ENCODE results near the gene HEXD.

HEXD gene

DNA sequence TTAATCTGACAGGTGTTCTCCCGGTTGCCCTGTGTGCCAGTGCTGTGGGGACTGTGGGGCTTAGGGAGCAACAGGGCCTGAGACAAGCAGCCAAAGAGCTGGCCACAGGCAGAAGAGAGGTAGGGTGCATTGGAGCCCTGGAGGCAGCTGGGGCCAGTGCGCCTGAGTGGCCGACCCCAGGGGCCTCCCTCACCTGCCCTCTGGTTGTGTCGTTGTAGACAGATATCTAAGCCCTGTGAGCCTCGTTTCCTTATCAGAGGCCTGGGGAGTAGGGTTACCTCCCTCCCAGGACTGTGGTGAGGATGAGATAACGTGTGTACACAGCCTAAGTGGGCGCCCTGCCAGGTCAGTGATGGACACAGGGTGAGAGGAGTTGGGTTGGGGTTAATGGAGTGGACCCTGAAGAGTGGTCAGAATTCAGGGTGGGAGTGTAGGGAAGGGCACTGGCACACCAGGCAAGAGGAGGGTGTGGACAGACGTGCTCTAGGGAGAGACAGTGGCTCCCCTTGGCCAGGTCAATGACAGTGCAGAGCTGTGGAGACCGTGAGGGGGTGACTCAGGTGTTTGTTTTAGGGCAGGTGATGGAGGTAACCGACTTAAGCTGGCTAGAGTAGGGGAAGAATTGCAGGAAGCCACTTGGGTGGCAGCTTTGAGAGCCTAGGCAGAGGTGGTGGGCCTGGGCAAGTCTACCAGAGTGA is 43.8 kb downstream of the HEXD start:
- DNase-seq, result no peak

DNA sequence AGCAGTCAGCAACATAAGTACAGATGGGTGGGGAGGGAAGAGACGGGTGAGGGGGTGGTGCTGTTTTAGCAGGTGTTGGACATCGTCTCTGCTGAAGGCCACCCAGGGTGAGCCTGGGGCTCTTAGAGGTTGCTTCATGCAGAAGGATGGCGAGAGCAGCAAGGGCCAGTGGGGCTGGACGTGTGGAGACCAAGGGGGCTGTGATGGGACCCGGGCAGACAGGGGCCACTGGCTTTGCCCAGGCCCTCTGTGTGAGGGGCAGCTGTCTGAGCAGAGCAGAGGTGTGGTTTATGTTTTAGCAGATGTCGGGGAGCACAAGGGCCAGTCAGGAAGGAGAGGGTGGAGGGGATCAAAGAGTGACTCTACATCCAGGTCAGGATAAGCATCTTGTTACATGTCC is 45.2 kb downstream of the HEXD start:
- no peak for DNase-seq

DNA sequence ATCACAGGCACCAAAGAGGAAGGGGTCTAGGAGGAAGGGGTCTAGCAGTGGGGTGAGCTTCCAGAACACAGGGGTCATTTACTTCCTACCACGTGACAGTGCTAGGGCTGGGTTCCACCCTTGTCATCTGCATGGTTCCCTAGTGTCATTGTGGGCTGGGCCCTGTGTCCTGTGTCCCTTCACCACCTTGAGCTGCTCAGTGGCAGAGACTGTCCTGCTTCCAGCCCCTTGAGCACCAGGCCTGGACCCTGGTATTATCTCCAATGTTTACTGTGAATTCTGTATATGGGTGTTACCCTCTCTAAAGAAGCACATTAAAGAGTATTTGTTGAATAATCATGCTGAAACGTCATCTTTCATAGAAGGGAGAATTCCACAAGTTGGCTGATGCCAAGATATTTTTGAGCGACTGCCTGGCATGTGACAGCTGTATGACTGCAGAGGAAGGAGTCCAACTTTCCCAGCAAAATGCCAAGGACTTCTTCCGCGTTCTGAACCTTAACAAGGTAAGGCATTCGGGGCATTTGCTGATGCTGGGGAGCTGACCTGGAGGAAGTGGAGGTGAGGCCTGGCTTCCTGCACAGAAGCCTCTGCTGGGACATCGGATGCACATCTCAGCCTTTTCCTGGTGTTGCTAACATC is 45.9 kb downstream of the HEXD start:
- DNase-seq, result no peak

DNA sequence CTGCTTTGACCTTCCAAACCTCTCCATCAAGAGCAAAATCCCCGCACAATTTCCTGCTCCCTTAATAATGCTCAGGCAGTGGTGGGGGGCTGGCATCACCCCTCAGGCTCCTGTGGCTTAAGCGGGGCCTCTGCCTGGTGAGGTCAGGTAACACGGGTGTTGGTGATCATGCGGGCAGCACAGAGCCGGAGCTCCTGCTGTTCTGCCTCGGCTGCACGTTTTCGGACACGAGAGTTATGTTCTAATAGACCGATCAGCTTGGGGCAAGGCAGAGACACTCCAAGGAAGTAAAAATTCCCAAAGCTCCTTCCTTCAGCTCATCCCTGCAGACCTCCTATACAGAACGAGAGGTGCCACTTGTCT is 46.4 kb downstream of the HEXD start:
- DNase-seq, result no peak

DNA sequence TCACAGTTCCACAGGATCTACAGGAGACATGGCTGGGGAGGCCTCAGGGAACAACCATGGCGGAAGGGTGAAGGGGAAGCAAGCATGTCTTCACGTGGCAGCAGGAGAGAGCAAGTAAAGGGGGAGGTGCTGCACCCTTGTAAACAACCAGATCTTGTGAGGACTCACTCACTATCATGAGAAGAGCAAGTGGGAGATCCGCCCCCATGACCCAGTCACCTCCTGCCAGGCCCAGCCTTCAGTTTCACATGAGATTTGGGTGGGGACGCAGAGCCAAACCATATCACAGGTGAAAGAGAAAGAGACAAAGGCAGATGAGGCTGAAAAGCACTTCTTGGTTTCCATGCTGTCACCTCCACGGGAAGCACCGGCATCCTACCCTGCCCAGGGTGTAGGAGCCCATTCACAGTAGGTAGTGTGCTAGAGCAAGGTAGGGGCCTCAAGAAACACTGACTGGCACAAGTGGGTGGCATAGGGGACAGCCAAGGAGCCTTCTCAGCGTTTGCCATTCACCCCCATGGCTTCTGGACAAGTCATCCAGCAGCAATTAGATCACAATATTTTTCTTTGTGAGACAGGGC is 47.0 kb downstream of the HEXD start:
- no peak for DNase-seq

DNA sequence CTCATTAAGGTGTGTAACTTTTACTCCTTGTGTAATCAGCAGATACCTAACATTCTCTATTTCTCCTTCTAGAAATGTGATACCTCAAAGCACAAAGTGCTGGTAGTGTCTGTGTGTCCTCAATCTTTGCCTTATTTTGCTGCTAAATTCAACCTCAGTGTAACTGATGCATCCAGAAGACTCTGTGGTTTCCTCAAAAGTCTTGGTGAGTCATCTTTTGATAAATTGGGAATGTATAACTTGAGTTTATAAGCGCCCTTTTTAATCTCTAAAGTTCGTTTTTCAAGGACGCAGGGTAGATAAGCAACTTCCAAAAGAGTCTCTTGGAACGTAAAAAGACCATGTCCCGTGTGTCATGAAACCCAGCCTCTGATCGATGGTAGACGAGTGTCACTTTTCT is 50.5 kb downstream of the HEXD start:
- no peak for DNase-seq

DNA sequence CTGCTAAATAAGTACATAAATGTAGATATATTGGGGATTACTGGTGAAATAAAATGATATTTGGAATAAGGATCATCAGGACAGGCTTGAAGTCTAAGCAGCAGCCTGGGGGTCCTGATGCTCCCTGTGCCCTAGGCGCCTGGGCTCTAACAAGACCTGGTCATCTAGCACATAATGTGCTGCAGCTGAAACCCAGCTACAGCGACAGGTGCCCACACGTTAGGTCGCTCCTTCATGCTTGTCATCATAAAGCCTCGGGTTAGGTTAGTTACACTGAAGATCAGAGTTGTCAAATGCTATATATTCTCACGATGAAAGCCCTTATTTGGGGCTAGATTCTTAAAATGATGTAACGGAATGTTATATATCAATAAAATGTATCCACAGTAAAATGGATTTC is 51.9 kb downstream of the HEXD start:
- DNase-seq, result no peak

DNA sequence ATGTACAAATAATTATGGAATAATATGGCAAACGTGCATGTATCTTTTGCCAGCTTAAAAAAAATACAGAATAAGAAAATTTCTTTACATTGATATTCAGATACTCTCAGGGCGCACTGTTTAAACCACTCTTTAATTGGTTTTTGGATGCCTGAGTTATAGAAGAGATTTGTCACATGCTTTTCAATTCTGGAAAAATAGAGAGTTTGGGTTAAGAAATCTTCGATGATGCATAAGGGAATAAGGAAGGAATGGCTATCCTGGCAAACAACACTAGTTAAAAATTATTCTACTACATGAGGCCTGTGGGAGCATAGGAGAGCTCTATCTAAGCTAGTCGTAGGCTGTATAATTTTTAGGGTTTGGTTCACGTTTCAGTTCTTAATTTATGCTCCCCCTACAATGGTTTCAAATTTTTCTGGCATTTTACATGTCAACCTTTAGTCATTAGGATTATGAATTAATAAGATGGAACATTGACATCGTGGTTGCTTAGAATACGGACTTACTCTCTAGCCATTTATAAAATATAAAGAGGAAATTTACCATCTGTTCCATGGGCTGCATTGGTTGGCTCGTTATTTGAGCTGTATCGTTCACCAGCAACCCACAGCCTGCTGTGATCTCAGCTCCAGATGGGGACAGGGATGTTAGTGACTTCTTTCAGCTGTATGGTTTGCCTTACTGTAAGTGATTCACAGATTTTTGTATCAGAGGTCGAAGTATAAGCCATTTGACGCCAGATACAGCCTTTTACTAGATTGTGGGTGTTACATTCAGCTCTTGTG is 56.3 kb downstream of the HEXD start:
- DNase-seq, result no peak

DNA sequence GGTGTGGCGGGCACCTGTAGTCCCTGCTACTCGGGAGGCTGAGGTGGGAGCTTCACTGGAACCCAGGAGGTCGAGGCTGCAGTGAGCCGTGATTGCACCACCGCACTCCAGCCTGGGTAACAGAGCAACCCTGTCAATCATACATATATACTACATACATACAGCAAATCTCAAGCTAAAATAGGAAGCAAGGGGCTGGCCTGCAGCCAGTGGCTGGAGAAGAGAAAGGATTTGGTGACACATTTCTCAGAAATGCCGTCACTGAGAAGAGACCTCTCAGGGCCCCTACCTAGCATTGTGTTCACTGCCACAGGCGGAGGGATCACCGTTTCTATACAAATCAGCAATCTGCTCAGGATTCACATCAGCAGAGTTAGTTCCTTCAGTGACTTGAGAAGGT is 57.3 kb downstream of the HEXD start:
- no peak for DNase-seq

DNA sequence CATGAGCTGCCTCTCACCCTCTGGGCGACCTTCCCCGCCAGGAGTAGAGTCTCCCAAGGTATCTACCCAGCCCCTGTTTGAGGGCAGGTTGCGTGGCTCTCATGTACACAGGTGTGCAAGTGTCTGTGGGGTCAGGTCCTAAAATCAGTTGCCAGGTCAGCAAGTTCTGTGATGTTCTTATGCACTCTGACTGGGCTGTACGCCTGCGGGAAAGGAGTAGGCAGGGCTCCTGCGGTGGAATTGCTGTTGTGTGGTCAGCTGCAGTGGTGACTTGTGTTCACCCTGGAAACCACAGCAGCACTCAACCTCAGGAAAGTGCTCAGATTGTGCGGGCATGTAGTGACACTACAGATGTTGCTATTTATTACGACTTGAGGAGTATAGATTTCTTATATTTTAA is 59.8 kb downstream of the HEXD start:
- no peak for DNase-seq

DNA sequence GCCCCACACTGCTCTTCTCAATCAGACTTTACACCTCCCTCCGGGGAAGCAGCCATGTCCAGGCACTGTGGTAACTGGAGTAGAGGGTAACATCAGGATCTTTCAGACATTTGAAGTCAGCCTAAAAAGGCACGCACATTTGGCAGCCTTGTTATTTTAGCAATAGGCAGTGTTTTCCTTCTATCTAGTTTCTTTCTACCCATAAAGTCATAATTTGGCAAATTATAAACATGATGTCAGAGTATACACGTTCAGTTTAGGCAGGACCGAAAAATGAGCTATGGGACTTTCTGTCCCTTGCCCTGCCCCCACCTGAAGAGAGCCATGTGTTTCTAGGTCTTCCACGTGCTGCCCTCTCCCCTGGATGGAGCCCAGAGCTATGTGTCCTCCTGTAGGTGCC is 61.5 kb downstream of the HEXD start:
- DNase-seq, result no peak

DNA sequence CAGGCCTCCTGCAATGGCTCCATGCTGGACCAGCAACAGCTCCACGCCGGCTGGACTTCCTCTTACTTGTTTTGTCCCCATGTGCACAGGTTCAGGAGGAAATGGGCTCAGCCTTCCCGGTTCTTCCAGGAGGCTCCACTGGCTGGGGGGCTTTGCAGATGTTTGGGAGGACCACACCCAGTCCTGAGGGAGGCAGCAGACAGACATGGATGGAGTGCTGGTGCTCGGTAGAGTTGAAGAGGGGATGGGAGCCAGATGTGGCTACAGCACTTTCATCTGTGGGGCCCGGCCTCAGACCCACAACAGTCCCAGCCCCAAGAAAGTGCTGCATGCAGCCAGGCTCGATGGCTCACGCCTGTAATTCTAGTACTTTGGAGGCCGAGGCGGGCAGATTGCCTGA is 62.2 kb downstream of the HEXD start:
- DNase-seq, result no peak

DNA sequence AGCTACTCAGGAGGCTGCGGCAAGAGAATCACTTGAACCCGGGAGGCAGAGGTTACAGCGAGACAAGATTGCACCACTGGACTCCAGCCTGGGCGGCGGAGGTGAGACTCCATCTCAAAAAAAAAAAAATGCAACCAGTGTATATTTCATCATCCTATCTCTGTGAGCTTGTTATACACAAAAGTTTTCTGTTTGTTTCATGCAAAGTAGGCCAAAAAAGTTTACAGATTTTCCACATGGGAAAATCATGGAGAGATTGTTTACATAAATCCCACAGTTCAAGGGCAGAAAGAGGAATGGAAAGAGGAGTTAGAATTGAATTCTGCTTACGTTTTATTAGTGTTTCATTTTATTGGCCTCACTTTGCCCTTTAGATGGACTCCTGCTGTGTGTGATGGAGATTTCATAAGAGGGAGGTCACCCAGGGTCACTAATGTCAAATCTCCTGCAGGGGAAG is 65.1 kb downstream of the HEXD start:
- DNase-seq, result no peak

DNA sequence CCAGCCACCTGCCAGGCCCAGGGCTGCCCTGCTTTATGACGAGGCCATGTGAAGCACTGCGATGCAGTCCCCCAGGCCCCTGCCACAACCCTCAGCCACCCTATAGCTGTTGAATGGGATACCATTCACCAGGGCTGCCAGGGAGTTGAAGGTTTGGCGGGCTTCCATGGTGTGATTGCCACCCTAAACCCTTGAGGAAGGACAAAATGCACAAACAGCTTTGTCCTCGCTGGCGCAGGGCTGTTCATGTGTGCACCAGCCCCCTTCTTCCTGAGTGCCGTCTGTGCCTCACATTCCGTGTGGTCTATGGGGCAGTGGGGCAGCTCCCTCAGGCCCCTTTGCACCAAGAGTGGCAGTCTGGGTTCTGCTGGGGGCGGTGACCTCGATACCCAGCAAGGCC is 65.7 kb downstream of the HEXD start:
- DNase-seq, result no peak

DNA sequence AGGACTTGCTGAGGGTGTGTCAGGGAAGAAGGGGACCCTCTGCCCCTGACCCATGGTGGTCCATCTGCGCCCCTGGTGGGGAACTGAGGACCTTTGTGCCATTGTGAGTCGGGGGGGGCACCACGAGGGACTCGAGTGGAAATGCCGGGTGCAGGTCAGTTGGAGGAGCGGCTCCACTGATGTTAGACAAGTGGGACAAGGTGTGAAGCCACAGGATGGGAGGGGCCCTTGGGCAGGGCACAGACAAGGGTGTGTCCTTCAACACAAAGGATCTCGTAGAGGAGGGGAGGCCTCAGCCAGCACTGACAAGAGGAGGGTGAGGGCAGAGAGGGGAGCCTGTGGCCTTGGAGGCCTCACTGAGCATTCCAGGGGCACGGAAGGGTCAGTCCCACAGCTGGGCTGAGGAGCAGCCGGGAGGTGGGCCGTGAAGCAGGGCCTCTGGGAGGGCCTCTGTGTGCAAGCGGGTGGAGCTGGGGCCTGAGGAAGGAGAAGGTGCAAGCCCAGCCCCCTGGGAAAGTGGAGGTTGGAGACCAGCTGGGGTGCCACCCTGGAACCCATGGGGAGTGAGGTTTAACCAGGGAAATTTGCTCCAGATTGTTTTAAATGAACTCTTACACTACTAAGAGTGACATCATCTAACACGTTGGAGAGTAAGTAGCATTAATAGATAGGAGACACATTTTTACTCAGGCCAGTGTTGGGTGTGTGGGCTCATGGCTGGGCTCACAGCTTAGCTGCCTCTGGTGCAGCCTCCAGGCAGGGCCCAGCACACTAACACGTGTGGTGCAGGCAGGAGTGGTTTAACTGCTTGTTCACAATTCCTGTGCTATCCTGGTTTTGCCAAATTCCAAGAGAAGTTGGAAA is 68.3 kb downstream of the HEXD start:
- no peak for DNase-seq

DNA sequence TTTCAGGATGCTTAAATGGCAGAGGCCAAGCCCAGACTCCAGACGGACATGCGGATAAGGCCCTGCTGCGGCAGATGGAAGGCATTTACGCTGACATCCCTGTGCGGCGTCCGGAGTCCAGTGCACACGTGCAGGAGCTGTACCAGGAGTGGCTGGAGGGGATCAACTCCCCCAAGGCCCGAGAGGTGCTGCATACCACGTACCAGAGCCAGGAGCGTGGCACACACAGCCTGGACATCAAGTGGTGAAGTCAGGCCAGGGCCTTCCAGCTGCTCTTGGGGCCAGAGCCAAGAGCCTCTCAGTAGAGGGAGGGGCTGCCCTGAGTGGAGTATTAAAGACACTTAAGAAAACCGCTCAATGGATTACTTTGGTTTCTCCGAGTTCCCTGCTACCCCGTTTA is 69.8 kb downstream of the HEXD start:
- DNase-seq, result no peak

DNA sequence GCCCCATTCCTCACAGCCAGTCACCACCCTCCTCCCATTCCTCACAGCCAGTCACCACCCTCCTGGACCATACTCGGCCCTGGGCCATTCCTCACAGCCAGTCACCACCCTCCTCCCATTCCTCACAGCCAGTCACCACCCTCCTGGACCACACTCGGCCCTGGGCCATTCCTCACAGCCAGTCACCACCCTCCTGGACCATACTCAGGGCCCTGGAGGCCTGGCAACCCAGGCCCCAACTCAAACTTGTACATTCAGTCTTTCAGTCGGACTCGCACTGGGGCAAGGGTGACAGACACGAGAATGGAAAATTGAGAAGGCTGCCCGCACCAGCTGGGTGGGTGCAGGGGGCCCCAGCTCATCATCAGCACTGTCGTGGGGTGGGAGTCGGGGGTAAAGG is 71.0 kb downstream of the HEXD start:
- no peak for DNase-seq

DNA sequence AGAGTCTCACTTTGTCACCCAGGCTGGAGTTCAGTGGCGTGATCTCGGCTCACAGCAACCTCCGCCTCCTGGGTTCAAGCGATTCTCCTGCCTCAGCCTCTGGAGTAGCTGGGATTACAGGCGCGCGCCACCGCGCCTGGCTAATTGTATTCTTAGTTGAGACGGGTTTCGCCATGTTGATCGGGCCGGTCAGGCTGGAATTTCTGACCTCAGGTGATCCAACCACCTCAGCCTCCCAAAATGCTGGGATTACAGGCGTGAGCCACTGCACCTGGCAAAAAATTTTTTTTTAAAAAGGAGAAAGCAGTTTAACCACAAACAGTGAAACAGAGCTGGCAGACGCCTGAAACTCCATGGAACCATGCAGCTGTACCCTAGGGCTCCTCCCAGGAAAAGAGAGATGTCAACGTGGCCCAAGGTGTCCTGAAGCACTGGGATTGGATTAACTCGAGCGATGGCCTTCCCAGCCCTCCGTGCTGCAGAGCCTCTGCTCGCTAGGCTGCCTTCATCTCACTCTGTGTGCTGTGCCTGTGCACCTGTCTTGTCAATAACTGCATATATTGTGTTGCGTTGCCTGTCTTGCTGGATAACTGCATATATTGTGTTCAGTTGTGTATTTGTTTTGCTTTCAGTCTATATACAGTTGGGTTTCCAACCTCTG is 71.8 kb downstream of the HEXD start:
- DNase-seq, result no peak

DNA sequence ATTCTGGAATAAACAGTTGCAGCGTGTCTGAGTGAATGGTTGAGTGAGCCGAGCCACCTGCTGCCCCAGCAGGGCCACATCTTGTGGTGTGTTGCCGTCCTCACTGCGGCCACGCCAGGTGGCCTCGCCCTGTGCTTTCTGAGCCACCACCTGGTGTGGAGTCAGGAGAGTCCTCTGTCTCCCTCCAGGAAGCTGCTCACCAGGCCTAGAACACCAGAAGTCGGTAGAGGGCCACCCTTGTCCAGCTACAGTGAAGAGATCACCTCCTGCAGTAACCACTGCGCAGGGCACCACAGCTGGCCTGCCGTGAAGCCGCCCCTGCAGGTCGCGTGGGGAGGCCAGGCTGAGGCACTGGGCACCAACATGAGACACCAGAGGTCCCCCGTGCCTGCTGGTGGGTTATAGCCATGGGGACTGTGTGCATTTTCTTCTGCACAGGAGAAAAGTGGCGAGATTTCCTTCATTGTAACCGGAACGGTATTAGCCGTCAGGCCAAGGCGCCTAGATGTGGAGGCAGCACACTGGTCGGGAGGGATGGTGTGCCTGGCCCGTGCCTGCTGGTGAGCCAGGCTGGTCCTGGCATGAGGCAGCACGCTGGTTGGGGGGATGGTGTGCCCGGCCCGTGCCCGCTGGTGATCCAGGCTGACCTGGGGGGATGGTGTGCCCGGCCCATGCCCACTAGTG is 72.5 kb downstream of the HEXD start:
- no peak for DNase-seq

DNA sequence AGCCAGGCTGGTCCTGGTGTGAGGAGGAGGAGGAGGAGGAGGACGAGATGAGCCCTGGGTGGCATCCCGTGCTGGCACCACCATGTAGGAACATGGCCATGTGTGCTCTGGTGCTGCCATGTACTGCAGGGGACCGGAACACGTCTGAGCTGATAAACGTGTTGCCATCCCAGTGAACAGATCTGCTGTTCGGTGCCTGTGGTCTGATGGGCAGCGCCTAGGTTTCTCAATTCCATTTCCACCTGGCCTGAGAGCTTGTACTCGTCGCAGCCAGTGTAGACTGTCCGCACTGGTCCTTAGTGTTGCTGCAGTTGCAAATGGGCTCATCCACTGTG is 73.0 kb downstream of the HEXD start:
- DNase-seq, result no peak

DNA sequence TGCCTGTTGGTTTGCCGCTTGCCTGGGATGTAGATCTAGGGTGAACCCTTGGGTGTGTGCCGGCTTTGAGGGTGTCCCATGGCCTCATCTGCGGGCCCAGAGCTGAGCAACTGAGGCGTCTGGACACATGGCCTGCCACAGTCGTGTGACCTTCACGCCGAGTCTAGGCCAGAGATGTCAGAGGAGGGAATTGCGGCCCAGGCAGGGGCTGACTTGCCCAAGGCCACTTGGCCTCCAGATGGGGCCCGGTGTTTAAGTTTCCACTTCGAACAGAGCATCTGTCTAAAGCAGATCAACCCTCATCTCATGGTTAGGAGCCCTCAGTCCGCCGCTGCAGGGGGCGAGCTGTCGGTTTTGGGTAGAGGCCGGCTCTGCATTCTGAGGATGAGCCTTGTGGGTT is 73.4 kb downstream of the HEXD start:
- DNase-seq, result no peak

Measured in activated CD4-positive, alpha-beta T cell treated with anti-CD3 and anti-CD28 coated beads, Interleukin-2, amount 50 U/mL, for 1 hour (primary cell).